ENCODE data around the gene SPATC1L.

Gene SPATC1L

DNA sequence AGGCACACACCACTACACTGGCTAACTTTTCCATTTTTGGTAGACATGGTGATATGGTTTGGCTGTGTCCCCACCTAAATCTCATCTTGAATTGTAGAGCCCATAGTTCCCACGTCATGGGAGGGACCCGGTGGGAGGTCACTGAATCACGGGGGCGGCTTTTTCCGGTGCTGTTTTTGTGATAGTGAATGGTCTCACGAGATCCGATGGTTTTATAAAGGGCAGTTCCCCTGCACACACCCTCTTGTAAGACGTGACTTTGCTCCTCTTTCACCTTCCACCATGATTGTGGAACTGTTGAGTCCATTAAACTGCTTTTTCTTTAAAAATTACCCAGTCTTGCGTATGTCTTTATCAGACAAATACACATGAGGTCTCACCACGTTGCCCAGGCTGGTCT lies 27.6 kb downstream of the SPATC1L start:
- in situ Hi-C loops (cut with HindIII; ENCODE audit: low sequenced_read_pairs): no loop called here
- no peak for DNase-seq (ENCODE audit: low read depth, low spot score)
- TF ChIP-seq, protein P1, sequence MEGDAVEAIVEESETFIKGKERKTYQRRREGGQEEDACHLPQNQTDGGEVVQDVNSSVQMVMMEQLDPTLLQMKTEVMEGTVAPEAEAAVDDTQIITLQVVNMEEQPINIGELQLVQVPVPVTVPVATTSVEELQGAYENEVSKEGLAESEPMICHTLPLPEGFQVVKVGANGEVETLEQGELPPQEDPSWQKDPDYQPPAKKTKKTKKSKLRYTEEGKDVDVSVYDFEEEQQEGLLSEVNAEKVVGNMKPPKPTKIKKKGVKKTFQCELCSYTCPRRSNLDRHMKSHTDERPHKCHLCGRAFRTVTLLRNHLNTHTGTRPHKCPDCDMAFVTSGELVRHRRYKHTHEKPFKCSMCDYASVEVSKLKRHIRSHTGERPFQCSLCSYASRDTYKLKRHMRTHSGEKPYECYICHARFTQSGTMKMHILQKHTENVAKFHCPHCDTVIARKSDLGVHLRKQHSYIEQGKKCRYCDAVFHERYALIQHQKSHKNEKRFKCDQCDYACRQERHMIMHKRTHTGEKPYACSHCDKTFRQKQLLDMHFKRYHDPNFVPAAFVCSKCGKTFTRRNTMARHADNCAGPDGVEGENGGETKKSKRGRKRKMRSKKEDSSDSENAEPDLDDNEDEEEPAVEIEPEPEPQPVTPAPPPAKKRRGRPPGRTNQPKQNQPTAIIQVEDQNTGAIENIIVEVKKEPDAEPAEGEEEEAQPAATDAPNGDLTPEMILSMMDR (IDR thresholded peaks at IDR 0.05; ENCODE audit: low read depth, low read length): no peak
- H3K4me3 ChIP-seq (ENCODE audit: low read depth, low read length): no peak overlapping the region

DNA sequence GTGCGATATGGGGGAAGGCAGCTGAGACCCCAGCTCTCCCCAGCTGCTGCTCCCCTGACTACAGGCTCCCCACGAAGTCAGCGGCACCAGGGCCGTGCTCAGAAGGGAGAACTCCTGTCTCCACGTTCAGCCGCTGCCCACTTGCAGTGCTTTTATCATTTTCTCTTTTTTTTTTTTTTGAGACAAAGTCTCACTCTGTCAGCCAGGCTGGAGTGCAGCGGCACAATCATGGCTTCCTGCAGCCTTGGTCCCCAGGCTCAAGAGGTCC lies 27.9 kb downstream of the SPATC1L start:
- TF ChIP-seq, protein P1 (IDR thresholded peaks at IDR 0.05; ENCODE audit: low read depth, low read length): no peak
- in situ Hi-C loops (cut with HindIII; ENCODE audit: low sequenced_read_pairs): no loop called here
- H3K4me3 ChIP-seq (ENCODE audit: low read depth, low read length): no peak overlapping the region
- DNase-seq (ENCODE audit: low read depth, low spot score): no peak

DNA sequence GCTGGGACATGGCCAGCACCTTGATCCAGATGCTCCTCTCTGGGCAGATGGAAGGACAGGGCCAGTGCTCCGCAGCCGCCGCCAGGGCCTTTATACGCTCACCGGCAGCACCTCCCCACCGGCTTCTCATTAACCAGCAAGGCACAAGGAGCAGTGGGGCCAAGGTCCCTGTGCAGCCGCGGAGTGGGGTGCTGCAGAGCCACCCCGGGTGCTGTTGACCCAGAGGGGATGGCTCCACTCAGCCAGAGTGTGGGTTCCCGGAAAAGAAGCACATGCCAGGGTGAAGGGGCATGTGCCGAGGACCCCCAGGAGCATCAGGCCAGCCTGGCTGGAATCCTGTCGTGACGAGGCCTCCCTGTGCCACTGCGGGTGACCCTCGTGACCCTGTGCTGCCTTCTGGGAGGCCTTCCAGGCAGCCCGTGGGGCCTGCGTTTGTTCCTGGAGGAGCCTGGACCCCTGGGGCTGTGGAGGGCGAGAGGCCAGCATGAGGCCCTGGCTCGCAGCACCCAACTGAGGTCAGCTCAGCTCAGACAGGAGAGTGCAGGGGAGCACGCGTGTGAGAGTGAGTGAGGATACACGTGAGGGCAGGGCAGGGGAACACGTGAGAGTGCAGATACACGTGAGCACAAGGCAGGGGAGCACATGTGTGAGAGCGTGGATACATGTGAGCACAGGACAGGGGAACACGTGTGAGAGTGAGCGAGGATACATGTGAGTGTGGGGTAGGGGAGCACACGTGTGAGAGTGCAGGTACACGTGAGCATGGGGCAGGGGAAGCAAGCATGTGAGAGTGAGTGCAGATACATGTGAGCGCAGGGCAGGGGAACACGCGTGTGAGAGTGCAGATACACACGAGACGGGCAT lies 28.5 kb downstream of the SPATC1L start, which contains the start of gene FTCD:
Gene FTCD, minus strand, starts transcription at position 66 of the 864 bp plus-strand sequence. Its CDS starts 56 bp downstream, at position 10.
- no peak within 1 kb of the TSS for H3K4me3 ChIP-seq (ENCODE audit: low read depth, low read length)
- in situ Hi-C loops (cut with HindIII; ENCODE audit: low sequenced_read_pairs): no loop called here
- TF ChIP-seq, protein P1 (IDR thresholded peaks at IDR 0.05; ENCODE audit: low read depth, low read length): no peak
- no peak for DNase-seq (ENCODE audit: low read depth, low spot score)

- TF ChIP-seq, protein P1 (IDR thresholded peaks at IDR 0.05; ENCODE audit: low read depth, low read length): no peak
- H3K4me3 ChIP-seq (ENCODE audit: low read depth, low read length): no peak overlapping the region
- no peak for DNase-seq (ENCODE audit: low read depth, low spot score)
- in situ Hi-C loops (cut with HindIII; ENCODE audit: low sequenced_read_pairs): no loop called here
Observed at GRCh38 chr21:46154955-46155513, 29.2 kb downstream of the SPATC1L start.

- TF ChIP-seq, protein P1 (IDR thresholded peaks at IDR 0.05; ENCODE audit: low read depth, low read length): no peak
- in situ Hi-C loops (cut with HindIII; ENCODE audit: low sequenced_read_pairs): no loop called here
- no peak for DNase-seq (ENCODE audit: low read depth, low spot score)
- H3K4me3 ChIP-seq (ENCODE audit: low read depth, low read length): no peak overlapping the region
Observed at GRCh38 chr21:46154155-46154954, 29.9 kb downstream of the SPATC1L start.

DNA sequence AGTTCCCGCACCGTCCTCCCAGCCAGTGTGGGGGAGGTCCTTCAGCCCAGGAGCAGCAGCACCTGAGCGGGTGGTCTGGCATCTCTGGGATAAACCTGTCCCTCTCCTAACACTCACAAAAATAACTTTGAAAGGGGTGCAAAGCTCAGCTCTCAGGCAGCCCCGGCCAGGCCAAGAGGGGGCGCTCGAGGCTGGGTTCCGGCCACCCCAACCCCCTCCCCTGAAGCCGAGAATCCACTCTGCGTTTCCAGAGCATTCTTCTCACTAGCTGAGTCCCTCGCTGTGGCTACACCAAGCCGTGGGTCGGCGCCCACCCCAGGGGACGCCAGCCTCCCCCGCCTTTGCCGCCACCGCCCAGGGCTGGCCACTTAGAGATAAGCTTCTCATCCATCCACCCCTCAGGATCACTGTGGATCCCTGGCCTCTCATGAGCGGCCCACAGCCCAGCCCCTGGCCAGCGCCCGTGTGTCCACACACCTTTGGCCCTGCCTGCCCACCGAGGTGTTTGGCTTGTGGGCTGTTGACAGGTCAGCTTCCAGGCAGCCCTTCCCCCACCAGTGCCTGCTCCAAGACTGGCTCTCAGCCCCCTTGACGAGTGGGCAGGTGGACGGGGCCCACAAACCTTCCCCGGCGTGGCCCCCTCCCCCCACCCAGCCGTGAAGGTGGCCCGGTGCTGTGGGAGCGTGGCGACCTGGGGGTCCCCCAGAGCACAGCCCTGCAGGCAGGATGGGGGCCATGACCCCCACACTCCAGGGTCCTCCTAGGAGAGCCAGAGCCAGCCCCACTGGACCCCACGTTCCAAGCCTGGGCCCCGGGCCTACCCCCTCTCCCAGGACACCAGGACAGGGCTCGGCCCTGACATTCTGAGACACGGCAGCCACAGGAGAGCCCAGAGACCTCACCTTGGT lies 30.8 kb downstream of the SPATC1L start:
- in situ Hi-C loops (cut with HindIII; ENCODE audit: low sequenced_read_pairs): no loop called here
- TF ChIP-seq, protein P1 (IDR thresholded peaks at IDR 0.05; ENCODE audit: low read depth, low read length): peak; percentile 89
- no peak overlapping the region for H3K4me3 ChIP-seq (ENCODE audit: low read depth, low read length)
- DNase-seq (ENCODE audit: low read depth, low spot score): no peak
